Inferior parietal cortex (tissue), 1 donor: ENCODE measurements around the gene P3H1.
"Not testable (repeated sequence)": the region's sequence is repeated elsewhere in the genome, so short reads cannot be mapped to it uniquely, and the experiment has no call there.

Experiments used
- DNase-seq: peaks from one replicate; pipeline ENCODE4 v3.0.0-alpha.2; 2016; ENCODE audit errors: extremely low spot score

Gene P3H1

GRCh38 chr1:42769811-42770210 lies 3.0 kb upstream of the P3H1 start:
- no peak for DNase-seq

GRCh38 chr1:42768172-42768571 lies 1.3 kb upstream of the P3H1 start:
- no peak for DNase-seq

GRCh38 chr1:42767510-42768000 lies 727 bp upstream of the P3H1 start:
- peak; percentile 32 for DNase-seq

GRCh38 chr1:42765832-42766740 lies 742 bp downstream of the P3H1 start:
- peak; percentile 49 for DNase-seq

GRCh38 chr1:42765269-42765668 lies 1.6 kb downstream of the P3H1 start:
- DNase-seq: no peak

- no peak for DNase-seq
These were observed 4.6 kb downstream of the P3H1 start for GRCh38 chr1:42762269-42762668.

GRCh38 chr1:42761567-42761966 lies 5.3 kb downstream of the P3H1 start:
- no peak for DNase-seq

- no peak for DNase-seq
These were observed 7.7 kb downstream of the P3H1 start for GRCh38 chr1:42759114-42759513.

- no peak for DNase-seq
These were observed 8.2 kb downstream of the P3H1 start for GRCh38 chr1:42758641-42759040.

- DNase-seq: no peak
These were observed 8.9 kb downstream of the P3H1 start for GRCh38 chr1:42757892-42758275.

- peak; percentile 67 for DNase-seq
These were observed 9.6 kb downstream of the P3H1 start for GRCh38 chr1:42756956-42757891.

GRCh38 chr1:42753070-42753469 lies 13.8 kb downstream of the P3H1 start:
- no peak for DNase-seq

- DNase-seq: no peak
These were observed 14.5 kb downstream of the P3H1 start for GRCh38 chr1:42752284-42752683.

- DNase-seq: not testable (repeated sequence)
These were observed 15.2 kb downstream of the P3H1 start for GRCh38 chr1:42751511-42752070.

- no peak for DNase-seq
These were observed 16.8 kb downstream of the P3H1 start for GRCh38 chr1:42750041-42750440.

- no peak for DNase-seq
These were observed 18.1 kb downstream of the P3H1 start for GRCh38 chr1:42748461-42749410.

GRCh38 chr1:42748021-42748420 lies 18.8 kb downstream of the P3H1 start:
- DNase-seq: no peak

GRCh38 chr1:42747125-42747524 lies 19.7 kb downstream of the P3H1 start:
- DNase-seq: peak; percentile 50

- DNase-seq: no peak
These were observed 20.3 kb downstream of the P3H1 start for GRCh38 chr1:42746436-42747105.

GRCh38 chr1:42745851-42746250 lies 21.0 kb downstream of the P3H1 start:
- no peak for DNase-seq

- no peak for DNase-seq
These were observed 22.7 kb downstream of the P3H1 start for GRCh38 chr1:42744148-42744413.
